T-helper 1 cell (primary cell): ENCODE data around the gene G3BP2.
A peak's percentile ranks its signal among the peaks of the same experiment; 100 is the strongest.

Source experiments
- DNase-seq, 5 donors: peaks; one replicate each; pipeline ENCODE4 v3.0.0-alpha.2; 2012 to 2020

G3BP2 gene

DNA sequence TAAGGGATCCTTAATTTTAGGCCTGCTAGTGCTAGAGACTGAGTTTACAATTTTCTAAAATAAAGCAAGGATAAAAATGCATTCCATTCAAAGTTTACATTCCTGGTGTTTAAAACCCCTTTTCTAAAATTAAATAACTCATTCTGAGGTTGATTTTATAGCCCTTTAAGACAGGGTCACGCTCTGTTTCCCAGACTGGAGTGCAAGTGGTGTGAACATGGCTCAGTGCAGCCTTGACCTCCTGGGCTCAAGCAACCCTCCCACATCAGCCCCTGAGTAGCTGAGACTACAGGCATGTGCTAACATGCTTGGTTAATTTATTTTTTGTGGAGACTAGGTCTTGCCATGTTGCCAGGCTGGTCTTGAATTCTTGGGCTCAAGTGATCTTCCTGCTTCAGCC, 36.0 kb downstream of the G3BP2 start:
- no peak for DNase-seq

DNA sequence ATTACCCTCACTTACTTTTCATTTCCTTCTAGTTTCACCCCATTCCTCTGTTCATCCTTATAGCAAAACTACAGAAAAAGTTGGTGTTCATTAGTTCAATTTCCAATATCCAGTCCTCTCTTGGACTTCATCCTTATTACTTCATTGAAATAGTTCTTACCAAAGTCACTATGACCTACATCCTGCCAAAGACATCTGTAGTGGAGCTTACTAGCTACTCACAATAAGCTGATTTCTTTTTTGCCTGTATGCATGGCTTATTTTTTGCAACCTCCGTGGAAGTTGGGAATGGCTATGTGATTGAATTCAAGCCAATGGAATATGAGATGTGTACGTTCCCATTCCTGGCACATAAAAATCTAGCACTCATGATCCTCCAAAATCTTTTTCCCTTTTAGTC, 38.3 kb downstream of the G3BP2 start:
- DNase-seq, result no peak

DNA sequence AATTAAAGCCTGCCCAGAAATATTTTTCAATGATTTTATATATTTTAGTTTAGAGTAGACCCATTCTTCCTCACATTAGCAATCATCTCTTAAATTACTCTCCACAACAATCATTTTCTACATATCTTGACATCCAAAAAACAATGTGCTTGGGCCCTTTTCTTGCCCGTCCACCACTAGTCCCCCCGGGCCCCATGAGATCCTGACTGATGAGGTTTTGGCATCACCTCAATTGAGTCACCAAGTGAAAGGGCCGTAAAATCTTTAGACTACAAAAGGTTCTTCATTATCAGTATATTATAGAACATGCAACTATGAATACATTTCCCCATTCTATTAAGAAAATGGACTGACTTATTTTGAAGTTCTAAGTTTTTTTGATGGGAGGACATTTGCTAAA, 38.9 kb downstream of the G3BP2 start:
- no peak for DNase-seq

DNA sequence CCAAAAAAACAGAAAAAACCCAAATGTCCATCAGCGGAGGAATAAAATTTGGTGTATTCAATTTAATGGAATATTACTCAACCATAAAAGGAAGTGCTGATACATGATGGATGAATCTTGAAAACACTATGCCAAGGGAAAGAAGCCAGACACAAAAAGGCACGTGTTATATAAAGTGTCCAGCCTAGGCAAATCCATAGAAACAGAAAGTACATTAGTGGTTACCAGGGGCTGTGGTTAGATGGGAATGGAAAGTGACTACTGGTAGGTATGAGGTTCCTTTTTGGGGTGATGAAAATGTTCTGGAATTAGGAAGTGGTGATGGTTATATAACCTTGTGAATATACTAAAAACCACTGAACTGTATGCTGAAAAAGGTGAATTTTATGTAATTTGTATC, 39.4 kb downstream of the G3BP2 start:
- DNase-seq, result no peak

DNA sequence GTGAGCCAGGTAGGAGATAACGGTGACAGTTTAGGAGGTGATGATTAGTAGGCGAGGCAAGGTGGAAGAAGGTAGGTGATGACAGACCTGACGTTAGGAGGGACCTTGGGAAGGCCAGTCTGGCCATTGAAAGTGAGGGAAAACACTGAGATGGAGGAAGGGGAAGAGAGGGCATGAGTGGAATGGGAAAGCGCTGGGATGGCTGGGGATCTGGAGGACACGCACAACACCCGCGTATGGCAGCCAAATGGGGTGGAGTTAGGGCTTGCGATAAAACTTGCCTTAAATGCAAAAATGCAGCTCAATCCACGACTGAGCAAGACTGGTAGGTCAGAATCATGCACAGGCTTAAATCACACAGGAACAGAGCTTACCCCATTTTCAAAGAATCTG, 42.3 kb downstream of the G3BP2 start:
- DNase-seq, result no peak

DNA sequence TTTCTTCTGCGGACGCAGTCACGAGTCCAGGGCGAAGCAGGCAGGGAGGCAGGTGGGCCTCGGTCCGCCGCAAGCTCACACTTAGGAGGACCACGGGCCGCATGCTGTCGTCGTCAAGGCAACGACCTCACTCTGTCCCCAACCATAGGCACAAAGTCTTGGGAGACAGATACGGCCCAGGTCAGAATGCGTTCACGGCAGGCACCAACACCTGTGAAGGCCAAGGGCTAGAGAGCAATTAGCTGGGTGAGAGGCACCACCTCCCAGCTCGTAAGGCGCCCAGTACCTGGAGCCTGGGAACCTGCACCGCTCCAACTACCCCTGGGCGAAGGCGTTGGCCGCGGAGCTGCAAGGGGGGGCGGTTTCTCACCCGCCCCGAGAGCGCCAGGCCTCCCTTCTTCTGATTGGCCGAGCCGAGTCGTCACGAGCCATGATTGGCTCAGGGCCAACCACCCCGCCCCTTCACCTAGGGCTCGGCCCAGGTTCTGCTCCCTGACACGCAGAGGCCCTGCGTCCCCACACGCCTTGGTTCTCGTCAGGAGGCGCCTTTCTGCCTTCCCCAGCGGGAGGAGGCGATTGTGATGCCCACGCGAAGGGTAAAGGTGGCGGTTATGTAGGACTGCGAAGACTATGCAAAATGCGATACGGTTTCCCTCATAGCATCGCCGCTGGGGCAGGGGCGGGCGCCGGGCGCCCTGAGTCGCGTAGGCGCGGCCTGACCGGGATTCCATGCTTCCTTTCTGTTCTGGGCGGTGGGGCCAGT, 42.9 kb downstream of the G3BP2 start, which contains the start of gene CDKL2:
TSS of gene CDKL2 (minus strand) at position 355 of the 763 bp plus-strand sequence. CDS start 4,540 bp downstream, outside the sequence.
- DNase-seq, result peak; percentile 86 to 93 (median 89)

DNA sequence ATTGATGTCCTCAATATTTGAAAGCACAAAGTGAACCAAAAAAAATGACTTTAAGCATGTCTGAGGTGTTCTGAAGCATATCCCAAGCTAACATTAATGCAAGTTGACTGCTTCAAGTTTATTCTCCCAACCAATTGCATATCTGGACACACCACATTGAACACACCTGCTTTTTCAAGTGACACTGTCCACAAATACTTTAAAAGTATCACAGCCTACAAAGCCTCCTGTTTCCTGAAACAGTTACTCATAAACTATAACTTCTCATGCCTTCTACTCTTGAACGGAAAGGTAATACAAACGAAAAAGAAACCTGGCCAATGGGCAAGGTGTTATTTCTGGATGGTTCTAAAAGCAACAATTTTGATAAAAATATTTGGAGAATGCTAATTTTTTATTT, 44.0 kb downstream of the G3BP2 start:
- DNase-seq, result no peak

DNA sequence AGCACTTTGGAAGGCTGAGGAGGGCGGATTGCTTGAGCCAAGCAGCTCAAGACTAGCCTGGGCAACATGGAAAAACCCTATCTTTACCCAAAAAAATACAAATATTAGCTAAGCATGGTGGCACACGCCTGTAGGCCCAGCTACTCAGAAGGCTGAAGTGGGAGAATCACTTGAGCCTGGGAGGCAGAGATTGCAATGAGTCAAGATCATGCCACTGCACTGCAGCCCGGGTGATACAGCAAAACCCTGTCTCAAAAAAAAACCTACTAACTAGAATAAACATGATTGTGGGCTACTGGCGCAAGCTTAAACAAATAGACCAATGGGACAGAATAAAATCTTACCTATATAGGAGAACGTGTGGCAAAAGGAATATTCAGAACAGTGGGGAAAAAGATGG, 50.2 kb downstream of the G3BP2 start:
- no peak for DNase-seq

DNA sequence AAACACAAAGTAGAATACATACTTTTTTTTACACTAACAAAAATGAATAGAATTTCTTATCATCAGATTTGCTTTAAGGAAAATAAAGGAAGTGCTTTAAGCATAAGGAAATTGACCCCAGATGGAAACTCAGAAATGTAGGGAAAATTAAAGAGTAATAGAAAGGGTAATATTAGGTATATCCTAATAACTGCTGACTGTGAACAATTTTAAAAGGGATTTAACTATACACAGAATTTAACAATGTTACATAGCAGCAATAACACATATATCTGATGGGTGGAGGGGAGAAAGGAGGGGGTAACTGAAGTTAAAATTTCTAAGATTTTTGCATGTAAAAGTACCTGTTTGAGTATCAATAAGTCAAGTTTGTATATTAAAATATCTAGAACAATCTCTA, 51.5 kb downstream of the G3BP2 start:
- no peak for DNase-seq

DNA sequence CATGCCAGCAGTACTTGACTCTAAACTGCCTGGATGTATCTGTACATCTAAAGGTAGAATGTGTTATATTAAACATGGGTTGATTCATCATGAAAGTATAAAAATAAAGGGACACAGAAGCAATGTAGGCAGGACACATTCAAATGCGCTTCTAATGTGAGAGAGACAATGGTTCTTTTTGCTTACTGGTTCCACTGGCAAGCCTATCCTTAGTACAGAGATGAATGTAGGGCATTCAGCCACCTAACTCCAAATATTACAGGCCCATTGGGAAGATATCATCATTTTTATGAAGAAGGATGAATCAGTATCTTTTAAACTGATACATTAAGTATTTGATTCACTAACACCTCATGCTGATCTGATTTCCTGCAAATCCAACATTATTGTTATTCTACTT, 60.9 kb downstream of the G3BP2 start:
- DNase-seq, result no peak

DNA sequence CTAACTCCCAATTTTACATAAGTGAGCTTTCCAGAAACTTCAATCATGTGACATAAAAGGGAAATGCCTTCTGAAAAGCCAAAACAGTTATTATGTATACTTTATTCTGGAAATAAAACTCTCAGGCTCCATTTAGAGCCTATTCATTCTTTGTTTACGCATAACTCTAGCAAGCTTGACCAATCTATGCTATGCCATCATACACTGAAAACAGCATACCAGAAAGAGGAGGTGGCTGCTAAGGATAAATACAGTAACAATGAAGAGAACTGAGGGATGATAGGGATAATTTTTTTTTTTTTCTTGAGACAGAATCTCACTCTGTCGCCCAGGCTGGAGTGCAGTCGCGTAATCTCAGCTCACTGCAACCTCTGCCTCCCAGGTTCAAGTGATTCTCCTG, 67.3 kb downstream of the G3BP2 start:
- no peak for DNase-seq

DNA sequence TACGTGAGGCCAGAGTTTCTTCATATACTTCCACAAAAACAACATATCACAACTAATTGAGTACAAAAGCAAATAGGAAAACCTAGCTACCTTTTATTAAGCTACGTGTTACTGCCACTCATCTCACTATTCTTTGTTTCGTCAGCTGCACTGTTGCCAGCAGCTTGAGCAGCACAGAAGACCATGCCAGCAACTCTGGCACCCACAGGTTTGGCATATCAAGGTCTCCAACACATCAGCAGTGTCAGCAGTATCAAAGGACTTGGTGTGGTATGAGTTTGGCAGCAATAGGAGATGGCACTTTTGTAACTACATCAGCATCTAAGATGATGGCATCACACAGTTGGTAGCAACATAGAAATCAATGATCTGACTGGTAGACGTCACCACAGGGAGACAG, 73.6 kb downstream of the G3BP2 start:
- peak in 1 of 5 donors; percentile 1 for DNase-seq

DNA sequence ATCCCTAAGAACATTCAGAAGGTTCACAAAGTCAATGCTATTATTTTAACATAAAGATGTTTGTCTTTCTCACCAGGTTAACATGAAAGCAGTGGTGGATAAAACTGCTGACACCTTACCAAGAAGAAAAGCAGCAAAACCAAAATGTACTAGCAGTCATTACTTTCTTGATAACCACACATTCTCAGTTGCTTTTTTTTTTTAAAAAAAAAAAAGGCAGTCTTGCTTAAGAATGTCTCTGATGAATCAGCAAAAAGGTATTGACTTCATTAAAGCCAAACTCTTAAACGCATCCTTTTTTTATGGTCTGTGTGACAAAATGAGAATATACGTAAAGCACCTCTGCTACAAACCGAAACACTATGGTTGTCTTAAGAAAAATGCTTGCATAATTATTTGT, 74.8 kb downstream of the G3BP2 start:
- DNase-seq, result peak in 1 of 5 donors; percentile 55

DNA sequence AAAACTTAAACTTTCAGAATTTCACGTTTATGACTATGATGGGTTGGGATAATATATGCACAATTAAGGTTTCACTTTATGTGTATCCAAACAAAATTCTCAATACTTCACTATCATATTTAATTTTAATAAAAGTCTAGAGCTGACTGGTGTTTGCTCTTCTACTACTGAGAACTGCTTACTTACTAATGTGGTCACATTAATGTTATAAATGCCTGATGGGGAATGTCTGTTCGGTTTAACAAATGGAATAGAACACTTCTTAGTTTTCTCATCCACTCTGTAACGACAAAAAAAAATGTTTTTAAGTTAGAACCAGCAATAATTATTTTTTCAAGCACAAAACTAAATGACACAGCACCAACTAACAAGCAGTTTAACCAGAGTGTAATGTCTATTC, 77.2 kb downstream of the G3BP2 start:
- DNase-seq, result no peak

DNA sequence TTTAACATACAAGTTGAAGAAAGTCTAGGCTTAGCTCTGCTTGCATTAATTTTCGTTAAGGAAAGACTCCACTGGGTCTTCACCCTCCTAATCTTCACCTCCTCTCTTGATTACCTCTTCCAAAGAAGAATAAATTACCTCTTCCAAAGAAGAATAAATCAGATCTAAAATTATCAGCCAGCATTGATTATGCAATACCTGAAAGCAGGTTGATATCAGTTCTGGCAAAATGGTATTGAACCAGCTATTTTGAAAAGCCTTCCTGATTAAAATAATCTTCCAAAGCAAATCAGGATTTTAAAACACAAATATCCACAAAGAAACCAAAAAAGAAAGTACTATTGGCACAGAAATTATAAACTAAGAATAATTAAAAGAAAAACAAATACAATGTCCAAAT, 79.8 kb downstream of the G3BP2 start:
- no peak for DNase-seq
